Stimulated activated CD4-positive, alpha-beta T cell treated with anti-CD3 and anti-CD28 coated beads, Interleukin-15, amount 100 ng/mL, for 1 hour (primary cell): ENCODE measurements around the gene BTLA.
"Not testable (repeated sequence)": the region's sequence is repeated elsewhere in the genome, so short reads cannot be mapped to it uniquely, and the experiment has no call there.

Experiments
- DNase-seq, 2 donors: peaks; one replicate each; pipeline ENCODE4 v3.0.0-alpha.2; 2020; ENCODE audit warnings: low read depth in 1 of 2, low spot score in 1 of 2

The BTLA gene

DNA sequence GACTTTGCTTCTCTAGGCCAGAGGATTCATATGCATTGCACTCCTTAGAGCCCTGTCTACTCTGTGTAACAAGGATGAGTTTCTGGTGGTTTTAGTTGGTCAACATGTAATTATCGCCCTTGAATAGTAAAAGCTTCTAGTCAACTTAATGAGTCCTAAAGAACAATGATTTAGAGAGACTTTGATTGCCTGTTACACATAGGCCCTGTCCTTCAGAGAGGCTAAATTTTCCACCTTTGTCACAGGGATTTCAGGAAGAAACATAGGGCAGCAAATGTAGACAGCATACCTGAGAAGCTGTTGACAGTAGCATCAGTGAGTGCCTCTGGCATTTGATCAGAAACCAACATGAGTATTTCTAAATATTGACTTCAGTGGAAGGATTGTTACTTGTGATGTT is 7.1 kb downstream of the BTLA start:
- DNase-seq: no peak

DNA sequence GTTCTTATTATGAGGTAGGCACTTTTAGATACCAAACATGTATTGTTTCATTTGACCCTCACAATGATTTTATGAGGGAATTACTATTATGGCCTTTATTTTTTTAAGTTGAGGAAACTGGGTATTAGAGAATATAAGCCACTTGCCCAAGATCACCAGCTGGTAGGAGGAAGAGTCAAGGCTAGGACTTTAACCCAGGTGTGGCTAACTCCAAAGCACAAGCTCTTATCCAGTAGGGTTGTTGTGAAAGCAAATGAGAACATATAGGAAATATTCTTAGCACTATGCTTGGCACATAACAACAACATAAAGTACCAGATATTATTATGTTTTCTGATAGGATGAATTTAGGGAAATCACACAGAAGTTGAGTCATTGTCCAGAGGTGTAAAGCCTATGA is 7.9 kb downstream of the BTLA start:
- no peak for DNase-seq

DNA sequence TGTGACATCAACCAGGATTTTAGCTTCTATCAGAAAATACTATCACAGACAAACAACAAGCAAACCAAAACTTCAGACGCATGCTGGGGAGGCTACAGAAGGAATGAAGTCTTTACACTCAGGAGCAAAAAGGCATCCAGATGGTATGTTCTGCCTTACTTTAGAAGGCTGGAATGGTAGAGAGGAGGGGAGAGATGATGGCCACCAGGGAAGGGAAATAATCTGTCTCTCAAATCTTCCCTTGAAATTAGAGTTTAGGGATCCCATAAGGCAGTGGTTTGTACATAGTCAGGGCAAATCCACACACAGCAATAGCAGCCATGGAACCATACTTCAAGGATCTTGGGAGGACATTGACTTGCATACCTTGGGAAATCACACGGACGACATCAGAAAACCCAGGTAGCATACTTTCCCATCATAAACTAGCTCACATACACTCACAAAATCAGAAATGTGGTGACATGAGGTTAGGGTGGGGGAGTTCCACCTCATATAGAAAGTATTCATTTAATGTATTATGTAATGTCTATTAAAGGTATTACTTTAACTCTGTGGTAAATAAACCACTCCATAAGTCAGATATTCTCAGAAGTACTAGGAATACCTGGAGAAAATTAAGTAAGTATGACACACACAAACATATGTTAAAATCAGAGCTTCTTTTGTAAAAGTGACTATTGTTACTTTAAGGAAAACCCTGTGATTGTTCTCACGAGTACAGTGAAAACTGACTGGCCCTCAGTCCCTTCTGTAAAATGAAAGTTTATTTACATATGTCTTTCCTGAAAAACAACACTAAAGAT is 9.4 kb downstream of the BTLA start:
- no peak for DNase-seq

DNA sequence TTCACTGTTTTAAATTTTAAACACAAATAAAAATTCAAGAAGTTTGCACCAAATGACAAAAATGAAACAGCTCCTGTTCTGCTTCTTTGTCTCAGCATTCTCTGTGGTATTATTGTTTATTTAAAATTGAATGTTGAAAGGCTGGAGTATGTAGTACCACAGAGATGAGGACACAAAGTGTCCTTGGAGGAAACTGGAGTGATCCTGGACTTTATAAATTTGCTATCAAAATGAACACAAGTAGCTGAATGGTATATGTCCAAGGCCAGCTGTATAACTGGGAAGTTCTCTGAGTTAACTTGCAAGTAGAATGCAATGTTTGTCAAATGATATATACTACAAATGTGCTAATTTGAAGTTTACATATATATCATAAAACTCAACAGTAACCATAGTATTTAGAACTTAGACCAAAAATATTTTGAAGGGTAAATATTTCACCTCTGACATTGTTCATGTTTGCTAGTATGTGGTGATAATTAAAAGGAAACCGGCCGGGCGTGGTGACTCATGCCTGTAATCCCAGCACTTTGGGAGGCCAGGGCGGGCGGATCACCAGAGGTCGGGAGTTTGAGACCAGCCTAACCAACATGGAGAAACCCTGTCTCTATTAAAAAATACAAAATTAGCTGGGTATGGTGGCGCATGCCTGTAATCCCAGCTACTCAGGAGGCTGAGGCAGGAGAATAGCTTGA is 12.3 kb downstream of the BTLA start:
- DNase-seq: no peak

DNA sequence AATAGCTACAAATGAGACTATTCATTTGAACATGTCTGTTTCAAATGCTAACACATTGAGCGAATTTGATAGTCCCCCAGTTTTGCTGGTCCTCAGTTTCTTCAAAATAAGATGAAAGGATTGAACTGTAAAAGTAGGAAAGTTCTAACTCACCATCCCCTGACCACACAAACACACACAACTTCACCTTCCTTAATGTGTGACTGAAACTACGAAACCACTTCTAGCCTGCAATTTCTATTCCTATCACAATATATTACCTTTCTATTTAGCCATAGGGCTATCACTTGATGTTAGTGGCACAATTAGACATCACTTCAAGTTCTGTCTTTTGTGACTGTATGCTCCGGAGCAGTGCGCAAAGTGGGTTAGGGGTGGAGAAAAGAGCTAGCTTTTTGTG is 14.9 kb downstream of the BTLA start:
- no peak for DNase-seq

DNA sequence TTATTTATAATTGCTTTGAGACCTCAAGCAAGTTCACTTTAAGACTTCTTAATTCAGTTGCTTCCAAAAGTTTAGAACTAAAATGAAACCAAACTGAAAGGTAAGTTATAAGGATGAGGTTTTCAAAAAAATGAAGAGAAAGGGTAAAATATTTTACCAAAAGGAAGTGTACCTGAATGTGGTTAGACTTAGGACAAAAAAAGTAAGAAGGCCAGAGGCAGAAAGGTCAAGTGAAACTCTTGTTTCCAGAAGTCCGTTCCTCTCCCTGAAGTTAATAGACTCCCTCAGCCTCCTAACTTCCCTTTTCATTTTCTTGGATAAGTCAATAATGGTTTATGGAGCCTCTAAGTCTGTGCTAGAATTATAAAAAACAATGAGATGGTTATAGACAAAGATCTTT is 16.6 kb downstream of the BTLA start:
- no peak for DNase-seq

DNA sequence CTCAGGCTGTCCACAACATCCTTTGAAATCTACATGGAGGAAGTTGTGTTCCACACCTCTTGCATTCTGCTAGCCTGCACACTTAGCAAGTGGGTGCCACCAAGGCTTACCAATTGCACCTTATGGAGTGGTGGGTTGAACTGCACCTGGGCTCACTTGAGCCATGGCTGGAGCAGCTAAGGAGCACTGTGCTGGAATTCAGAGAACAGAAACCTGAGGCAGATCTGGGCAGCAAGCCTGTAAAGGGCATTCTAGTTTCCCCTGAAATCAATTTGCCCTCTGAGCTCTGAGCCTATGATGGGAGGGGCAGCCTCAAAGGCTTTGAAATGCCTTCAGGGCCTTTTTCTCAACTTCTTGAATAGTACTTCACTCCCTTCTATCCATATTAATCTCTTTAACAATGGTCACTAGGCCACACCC is 18.0 kb downstream of the BTLA start:
- no peak for DNase-seq

DNA sequence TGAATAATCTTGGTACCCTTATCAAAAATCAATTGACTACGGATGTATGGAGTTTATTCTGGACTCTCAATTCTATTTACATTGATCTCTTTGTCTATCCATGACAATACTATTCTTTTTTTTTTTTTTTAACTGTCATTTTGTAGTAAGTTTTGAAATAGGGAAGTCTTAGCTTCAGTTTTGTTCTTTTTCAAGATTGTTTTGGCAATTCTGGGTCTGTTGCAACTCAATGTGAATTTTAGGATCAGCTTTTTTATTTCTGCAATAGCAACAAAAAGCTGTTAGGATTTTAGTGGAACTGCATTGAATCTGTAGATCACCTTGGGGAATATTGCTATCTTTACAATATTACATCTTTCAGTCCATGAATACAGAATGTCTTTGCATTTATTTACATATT is 21.4 kb downstream of the BTLA start:
- DNase-seq: no peak

DNA sequence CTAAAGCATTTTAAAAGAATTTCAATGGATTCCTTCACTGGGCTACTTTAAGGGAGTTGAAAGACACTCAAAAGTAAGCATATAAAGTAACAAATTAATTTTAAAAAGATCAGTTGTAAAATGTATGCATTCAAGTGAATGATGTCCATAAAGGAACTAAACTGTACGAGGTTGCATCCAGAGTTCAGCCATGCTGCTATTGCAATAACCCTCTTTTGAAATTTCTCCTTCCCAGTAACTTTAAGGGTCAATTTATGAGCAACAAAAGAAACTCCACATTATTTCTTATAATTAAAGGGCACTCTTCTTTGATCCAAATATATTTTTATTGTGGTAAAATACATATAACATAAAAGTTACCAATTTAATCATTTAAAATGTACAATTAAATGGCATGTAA is 22.9 kb downstream of the BTLA start:
- DNase-seq: no peak

DNA sequence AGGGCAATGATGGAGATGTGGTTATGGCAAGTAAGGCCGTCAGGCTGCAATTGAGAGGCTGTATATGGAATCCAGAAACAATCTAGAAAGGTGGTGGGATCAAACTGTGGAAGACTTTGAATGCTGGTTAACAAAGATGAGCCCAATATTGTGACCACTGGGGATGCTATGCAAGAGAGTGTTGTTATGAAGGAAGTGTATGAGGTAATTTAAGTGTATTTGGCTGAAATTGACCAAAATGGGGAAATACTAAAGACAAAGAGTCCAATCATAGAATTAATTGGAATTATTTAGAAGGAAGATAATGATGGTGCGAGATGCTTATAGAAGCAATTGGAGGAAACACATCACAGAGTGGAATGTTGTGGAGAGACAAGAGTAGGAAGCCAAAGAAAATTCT is 24.5 kb downstream of the BTLA start:
- no peak for DNase-seq

DNA sequence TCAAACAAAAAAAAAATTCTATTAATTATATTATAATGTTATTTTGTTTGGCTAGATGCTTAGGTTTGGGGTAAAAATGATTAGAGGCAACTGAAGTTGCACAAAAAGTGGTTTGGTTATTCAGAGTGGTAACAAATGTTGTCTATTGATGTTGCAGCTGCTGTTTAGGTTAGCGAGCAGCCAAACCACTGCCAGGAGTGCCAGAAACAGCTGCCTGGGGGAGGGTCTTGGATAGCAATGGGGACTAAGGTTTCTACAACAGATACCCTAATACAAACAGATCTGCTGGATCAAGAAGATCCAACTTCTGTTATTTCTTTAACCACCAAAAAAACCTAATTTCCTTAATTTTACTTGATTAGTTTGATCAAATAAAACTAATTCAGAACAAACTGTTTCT is 26.6 kb downstream of the BTLA start:
- no peak for DNase-seq

DNA sequence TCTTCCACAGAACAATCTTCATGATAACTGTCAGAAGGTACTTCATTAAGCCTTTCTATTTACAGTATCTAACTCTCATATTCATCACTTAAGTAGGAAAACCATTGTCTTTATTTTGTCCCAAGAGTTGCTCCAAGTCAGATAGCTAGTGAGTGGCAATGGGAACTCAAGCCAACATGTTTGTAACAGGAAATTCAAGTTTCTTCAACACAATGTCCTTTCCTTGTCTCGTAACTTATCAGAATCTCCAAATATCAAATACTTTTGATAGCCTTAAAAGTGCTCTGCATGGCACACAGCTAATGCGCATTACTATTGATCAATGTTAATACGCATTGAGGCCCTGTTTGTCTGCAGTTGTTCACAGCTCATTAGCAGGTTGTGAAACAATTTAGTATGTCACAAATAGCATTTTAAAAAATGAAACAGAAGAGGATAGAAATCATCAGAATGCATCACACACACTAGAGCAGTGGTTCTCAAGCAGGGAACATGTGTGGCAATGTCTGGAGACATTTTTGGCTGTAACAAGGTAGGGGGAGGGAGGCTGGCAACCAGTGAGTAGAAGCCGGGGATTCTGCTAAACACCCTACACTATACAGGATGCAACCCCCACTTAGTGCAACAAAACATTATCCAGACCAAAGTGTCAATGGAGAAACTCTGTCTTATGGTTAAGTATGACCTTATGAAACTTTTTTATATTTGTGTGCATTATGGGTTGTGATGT is 27.5 kb downstream of the BTLA start:
- no peak for DNase-seq

DNA sequence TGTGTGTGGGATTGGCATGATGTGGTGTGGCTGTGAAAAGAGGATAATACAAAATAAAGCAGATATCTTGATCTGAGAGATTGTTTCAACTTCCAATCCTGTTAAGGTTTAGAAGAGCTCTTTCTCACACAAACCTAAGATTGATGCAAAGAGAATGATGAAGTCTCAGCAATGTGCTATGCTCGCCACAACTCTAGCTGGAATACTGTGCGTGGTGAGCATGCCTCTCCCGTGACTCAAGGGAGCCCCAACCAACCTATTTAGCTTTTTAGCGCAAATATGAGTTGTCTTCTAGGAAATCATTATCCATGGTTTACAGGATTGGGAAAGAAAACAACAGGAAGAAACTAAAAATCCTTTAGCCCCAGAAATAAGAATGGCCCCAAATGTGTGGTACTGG is 28.5 kb downstream of the BTLA start:
- DNase-seq: no peak

DNA sequence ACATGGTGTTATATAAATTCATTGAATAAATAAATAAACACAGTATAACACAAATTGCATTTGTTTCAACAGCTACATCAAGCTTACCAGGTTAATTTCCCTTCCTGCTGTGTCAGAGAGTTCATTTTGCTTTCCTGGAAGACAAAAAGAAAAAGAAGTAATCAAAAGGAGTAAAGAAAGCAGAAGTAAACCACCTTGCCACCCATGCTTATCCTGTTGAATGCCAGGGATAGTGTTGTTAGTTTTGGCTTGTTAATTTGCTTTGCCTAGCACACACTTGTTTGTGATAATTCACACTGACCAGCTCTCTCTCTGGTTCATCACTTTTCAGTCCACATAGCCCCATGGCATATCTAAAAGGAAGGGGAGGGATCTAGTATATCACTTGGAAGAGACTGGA is 29.6 kb downstream of the BTLA start:
- no peak for DNase-seq

DNA sequence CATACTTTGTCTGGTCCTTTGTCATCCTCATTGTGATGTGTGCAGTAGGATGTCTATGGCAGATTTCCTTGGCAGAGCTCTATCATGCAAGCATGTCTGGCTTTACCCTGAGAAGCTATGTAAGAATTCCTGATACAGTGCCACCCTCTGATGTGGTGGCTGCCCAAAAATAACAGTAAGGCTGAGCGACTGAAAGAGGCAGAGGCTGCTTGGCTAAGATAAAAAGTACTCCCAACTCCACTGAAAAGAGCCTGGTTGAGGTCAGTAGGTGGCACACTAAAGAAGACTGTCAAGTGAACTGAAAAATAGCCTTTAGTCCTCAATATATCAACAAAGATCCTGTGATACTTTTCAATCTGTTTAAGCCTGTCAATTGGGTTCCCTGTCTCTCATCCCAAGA is 31.7 kb downstream of the BTLA start:
- DNase-seq: no peak

DNA sequence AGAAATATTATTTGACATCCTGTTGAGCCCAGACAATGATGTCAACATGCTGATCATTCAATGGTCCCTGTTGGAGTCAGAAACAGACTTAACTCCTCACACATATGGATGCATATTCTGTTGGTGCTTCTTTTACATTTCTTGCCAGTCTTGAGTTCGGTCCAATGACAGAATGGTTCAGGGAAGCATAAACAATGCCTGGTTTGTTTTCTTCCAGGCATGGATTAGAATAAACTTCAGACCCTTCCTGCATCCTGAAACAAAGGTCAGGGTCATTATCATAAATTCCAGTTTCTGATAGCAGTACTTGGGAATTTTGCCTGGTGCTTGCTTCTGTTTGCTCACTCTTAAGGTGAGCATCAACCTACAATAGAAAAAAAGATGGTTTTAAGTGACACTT is 33.3 kb downstream of the BTLA start:
- DNase-seq: no peak

DNA sequence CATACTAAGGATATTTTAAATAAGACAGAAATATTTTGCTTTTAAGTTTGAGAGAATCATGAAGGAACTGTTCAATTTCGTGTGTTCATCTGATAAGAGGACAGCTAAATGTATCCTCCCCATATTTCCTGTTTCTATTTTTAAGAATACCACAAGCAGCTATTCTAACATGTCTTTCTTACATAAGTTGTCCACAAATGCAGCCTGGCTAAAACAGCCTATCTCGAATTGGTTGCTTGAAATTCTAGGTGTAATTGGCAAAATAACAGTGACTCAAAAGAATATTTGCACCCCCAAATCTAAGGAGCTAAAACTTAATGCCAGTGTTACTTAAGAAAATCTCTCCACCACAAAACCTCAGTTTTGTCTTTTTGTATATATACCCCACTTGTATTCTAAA is 35.0 kb downstream of the BTLA start:
- no peak for DNase-seq

DNA sequence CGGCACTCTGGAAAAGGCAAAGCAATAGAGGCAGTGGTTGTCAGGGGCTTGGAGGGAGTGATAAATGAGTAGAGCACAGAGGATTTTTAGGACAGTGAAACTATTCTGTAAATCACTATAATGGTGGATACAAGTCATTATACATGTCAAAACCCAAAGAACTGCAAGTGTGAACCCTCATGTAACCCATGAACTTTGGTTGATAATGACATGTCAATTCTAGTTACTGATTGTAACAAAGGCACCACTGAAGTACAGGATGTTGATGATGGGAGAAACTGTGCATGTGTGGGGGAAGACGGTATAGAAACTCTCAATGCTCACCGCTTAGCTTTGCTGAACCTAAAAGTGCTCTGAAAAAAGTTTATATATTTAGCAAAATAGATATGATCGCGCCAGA is 36.0 kb downstream of the BTLA start:
- no peak for DNase-seq

DNA sequence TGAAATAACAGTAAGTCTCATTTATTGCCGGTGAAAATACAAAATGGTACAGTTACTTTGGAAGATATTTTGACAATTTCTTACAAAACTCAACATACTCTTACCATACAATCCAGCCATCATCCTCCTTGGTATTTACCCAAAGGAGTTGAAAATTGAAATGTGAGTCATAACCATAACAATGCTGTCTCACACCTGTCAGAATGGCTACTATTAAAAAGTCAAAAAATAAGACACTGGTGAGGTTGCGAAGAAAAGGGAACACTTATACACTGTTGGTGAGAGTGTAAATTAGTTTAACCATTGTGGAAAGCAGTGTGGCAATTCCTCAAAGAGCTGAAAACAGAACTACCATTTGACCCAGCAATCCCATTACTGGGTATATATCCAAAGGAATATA is 37.5 kb downstream of the BTLA start:
- DNase-seq: not testable (repeated sequence)

DNA sequence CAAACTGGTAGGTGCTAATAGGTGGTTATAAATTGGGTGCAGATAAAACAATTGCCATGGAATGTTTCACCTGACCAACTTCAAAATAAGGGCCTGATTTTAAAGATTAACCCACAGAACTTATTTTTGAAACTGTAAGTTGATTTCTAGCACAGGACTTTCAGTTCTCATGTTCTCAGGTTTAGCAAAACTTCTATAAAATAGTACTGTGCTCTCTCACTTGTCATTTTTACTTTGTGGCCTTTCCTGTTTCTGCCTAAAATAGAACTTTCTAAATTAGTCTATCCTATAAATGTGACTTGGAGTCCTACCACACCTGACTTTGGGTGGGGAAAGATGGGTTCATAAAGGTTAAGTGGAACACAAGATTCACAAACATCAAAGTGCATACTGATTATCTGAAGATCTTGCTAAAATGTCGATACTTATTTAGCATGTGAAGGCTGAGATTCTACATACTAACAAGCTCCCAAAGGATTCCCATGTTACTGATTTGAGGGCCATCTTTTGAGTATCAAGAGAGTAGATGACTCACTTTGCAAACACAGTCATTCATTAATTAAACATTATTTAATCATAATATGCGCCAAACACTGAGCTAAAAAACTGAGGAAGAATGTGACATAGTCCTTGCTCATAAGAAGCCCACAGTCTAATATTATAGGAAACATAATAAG is 38.6 kb downstream of the BTLA start:
- no peak for DNase-seq

DNA sequence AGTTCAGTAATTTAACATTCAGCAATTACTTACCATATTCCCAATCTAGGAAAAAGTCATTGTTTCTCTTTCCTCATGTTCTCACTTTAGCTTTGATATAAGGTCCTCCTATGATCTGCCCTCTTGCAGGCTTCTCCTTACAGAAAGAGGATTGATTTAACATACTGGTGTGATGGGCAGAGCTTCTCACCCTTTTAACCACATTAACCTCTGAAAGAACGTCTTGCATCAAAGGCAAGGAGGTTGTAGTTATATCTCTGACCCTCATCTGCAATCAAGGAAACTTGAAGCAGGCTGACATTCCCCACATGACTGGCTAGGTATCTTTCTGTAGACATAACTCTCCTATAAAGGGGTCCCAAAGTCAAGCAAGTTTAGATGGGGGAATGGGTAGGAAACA is 39.5 kb downstream of the BTLA start:
- DNase-seq: no peak

DNA sequence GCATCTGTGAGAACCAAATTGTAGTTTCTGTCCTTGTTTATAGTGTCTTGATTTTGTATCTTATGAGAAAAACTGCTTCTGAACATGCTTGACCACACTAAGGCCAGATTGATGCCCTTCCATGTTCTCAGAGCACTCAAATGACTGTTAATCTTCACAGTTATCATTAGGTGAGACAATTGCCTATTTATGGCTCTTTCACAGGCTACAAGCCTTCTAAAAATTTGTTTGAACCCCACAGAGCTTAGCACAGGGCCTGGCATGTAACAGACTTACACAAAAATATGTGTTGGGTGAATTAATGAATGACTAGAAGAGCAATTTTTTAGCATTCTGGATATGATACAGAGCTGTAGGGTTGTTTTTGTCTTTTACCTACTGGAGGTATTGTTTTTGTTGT is 43.1 kb downstream of the BTLA start:
- no peak for DNase-seq
